ENCODE data around the gene PES1.

DNA sequence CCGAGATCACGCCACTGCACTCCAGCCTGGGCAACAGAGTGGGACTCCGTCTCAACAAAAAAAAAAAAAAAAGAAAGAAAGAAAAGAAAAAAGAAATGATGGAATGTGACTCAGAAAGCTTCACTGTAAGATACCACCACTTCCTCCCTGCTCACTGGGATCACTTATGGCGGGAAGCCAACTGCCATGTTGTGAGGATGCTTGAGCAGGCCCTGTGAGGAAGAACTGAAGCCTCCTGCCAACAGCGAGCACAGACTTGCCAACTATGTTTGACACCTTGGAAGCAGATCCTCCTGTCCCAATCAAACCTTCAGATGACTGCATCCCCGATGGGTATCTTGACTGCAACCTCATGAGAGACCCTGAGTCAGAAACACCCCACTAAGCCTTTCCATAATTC, 53.4 kb downstream of the PES1 start:
- TF ChIP-seq CTCF (IDR thresholded peaks at IDR 0.05; ENCODE audit: insufficient read depth, low read depth, low read length) (no peak), EZH2 (IDR thresholded peaks at IDR 0.05; ENCODE audit: insufficient read depth, low read length) (no peak)

Data from astrocyte (in vitro differentiated cells and primary cell).